DMS 273 treated with DMSO at 0.1 percent for 48 hours (cell line): ENCODE results near the gene CUL2.
"Not testable (repeated sequence)": the region's sequence is repeated elsewhere in the genome, so short reads cannot be mapped to it uniquely, and the experiment has no call there.

Experiments
- DNase-seq: peaks from one replicate; lab custom pipeline; 2025; lab: John Stamatoyannopoulos, UW

Gene CUL2

DNA sequence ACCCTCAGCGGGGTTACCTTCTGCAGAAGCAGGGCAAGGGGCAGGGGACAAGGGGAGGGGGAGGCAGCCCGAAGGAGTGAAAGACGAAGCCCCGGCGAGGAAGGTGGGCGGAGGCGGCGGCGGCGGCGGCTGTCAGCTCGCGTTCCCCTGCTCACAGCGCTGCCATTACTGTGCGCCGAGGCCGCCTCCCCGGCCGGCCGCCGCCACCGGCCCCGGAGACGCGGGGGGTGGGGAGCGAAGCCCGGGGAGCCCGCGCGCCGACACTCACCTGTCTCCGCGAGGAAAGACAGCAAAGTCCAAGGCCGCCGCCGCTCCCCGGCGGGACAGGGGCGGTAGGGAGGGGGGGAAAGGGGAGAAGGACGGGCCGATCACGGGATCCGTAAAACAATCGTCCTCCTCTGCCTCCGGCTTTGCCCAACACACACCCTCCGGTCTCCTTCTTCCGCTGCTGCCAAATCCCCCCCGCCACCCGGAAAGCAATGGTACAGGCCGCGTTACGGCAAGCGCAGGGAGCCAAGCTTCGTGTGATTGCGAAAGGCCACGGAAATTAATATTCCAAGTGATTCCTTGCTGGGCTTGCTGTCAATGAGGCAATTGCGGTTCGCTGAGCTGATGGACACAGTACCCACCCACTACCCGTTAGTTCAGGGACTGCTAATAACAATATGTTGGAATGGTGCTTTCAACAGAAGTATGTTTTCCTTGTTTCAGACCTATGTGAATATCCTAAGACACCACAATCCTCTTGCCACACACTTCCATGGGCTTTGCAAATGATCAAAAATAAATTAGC is at the start of gene CUL2:
Gene CUL2 (minus strand): TSS at position 180 of the 793 bp plus-strand sequence. CDS start 19,024 bp downstream, outside the sequence.
- peak; percentile 77 for DNase-seq

DNA sequence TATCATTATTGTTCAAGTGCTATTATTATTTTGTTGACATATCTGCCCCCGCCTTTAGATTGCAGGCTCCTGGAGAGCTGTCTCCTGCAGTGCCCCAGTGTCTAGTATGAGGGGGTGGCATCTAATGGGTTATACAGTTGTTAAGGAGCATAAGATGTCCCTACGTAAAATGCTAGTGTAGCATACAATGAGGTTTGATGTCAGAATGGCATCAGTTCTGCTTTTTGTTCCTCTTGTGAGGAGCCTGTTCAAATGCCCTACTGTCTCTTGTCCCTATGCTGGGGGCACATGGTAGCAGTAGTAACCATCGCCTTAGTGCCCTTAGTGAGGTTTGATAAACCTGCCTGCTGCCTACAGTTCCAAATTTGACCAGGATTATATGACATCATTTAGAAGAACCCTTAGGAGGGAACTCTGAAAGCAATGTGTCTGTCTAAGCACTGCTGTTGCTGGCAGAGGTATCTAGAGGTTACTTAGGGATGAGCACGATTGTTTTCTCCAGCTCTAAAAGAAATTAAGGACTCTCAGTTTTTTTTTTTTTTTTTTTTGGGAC is 46.2 kb upstream of the CUL2 start:
- no peak for DNase-seq

DNA sequence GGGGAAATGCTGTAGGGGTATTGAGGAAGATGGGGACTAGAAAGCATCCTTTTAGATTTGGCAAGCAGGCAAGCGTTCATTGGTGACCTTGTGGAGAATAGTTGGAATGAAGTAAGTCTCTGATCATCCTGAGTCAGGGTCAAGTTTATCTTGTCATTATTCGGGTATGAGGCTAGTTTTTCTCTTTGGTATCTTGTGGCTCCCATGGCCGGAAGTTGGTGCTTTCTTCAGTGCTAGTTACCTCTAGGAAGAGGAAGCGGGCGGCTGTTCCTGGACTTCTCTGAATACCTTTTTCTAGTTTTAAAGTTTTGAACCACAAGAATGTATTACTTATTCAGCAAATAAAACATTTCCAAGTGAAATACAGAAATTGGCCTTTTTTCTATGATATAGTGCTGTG is 45.7 kb upstream of the CUL2 start:
- DNase-seq = no peak

DNA sequence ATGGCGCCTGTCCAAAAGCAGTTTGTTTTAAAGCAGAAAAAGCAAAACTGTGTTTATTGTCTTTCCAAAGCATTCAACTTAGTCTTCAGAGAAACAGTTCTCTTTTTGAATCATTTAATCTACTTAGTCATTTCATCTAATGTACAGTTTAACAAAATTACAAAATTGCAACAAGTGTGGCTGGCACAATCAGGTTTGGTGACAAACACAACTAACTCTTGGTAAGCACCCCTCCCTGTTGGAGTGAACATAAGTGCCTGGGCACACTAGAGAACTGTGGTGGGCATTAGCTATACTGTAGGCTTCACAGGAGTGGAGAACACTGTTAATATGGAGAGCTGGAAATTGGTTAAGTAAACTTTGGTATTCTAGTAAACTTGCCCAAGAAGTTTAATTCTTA is 43.4 kb upstream of the CUL2 start:
- no peak for DNase-seq

DNA sequence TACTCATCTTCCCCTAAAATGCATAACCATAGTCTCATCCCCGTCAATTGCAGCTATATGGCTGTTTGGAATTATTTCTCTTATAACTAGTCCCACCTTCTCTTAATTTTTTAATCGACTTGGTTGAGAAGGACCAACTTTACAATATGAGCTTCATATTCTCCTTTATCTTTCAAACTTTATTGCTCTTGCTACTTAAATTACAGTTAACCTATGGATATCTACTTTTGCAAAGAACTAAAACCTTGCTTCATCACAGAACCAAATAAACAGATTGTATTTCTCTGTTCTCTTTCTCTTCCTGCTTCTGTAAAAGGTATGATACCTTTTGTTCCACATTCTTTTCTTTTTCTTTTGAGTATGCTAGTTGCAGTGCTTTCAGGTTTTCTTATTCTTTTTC is 42.6 kb upstream of the CUL2 start:
- no peak for DNase-seq

DNA sequence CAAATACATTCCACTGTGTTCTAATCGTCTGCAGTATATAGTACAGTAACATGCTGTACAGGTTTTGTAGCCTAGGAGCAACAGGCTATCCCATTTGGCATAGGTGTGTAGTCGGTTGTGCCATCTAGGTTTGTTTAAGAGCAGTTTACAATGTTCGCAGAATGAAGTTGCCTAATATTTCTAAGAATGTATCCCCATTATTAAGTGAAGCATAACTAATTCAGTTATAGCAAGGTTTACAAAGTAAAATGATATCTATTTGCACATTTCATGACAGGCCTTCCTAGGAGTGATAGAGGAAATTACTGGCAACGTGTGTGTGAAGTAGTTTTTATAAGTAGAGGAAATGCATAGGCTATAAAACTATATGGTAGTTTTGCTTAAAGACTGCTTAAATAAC is 40.5 kb upstream of the CUL2 start:
- no peak for DNase-seq

DNA sequence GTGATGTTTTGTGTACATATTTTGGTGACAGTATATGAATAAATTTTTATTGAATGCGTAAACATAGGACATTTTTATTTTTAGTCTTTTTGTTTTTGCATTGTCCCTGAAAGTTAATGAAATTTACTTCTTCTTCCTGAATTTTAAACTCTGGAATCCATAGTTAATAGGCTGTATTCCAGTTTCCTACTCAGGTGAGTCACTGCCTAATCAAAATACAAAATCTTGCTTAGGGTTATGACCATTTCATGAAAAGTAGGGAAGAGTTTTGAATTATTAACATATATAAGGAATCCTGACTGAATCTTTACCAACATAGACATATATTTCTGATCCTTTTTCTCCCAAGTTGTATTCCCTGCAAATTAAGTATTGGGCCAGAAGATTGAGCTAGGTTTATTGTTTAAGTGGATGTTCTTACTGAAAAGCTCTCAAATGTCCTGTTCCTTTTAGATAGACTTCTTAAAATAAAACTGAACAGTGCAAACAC is 39.1 kb upstream of the CUL2 start:
- no peak for DNase-seq

DNA sequence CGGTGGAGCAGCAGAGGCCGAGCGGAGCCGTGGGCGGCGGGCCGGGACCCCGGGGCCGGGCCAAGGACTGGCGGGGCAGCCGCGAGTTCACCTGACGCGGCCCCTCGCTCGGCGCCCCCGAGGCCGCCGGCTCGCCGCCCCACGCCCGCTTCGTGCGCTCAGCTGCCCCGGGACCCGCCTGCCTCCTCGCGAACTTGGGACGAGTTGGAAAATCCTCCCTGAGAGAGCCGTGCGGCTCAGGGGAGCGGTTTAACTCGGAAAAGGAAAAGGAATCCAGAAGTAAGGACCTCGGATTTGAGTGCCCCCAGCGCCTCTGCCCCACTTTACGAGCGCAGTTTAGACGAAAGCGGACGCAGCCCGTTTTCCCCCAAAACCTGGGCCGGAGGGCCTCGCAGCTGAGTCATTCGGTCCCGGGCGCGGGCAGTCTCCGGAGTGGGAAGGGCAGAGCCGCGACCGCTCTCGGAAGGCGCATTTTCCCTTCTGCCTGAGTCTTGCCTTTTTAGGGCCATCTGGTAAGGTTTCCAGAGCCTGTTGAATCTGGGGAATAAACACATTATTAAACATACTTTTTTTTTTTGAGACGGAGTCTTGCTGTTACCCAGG is 37.2 kb upstream of the CUL2 start:
- no peak for DNase-seq

DNA sequence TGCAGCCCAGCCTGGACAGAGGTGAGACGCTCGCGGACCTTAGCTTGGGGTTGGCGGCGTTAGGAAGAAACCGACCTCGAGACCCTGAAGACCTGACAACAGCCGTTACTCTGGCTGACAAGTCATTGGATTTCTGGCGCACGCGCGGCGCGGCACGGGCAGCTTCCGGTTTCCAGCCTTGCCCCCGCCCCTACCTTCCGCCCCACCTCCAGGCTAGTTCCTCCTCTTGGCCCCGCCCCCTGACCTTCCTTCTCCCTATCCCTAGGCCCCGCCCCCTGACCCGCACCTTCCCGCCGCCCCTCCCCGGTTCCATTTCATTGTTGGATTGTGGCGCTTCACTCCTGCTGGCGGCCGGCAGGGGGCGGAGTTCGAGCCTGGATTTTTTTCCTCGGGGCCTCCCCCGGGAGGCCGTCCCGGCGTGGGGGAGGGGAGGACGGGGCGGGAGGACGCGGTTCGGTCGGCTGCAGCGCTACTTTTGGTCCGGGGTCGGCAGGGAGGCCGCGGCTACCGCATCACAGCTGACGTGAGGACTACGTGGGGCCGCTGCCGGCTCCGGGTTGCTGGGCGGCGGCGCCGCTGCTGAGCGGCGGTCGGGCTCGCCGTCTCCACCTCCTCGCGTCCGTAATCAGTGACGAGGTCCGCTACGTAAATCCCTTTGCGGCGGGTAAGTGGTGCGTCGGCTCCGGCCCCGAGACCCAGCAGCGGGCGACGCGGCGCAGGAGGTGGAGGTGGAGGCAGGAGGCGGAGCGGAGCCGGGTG is 36.6 kb upstream of the CUL2 start, which contains the start of gene CREM:
Gene CREM (plus strand): TSS at position 317 of the 759 bp plus-strand sequence. CDS start 10,990 bp downstream, outside the sequence.
- DNase-seq = peak; percentile 78

DNA sequence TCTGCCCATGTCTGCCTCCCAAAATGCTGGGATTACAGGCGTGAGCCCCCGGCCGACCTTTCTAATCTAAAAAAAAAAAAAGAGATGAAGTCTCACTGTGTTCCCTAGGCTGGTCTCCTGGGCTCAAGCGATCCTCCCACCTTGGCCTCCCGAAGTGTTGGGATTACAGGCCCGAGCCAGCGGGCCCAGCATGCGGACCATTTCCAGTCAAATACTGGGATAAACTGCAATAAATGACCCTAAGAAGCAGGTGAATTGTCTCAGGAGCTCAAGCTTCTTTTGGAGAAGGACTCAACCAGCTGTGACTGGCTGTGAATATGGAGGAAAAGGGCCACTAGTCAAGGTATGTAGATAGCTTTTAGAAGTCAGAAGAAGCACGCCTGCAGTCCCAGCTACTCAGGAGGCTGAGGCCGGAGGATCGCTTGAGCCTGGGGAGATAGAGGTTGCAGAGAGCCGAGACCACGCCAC is 36.0 kb upstream of the CUL2 start:
- DNase-seq = no peak

DNA sequence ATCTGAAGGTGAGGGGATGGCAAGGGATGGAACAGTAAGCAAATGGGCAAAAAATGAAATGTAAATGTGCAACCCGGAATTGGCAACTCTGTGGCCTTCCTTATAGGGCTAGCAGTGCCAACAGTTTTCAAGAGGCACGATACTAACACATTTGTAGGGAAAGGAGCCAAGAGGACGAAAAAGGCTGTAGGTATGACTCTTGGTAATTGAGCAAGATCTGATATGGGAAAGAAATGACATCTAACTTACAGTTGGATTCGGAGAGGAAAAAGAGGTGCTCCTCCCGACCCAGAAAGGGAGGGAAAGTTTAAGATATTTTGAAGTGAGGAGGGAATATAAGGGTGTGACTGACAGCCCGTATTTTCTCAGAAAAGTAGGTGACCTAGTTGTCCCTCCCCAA is 34.4 kb upstream of the CUL2 start:
- no peak for DNase-seq

DNA sequence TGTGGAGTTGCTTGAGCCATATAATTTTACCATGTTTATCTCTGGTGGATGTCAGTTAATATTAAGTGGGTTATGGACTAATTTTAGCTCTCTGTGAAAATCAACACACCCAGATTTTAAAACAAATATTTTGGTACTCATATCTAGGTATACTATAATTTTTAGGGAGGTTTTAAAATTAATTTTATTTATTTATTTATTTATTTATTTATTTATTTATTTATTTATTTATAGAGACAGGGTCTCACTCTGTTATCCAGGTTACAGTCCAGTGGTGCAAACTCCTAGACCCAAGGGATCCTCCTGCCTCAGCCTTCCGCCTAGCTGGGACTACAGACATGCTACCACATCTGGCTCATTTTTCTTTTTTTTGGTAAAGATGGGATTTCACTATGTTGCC is 29.2 kb upstream of the CUL2 start:
- no peak for DNase-seq

DNA sequence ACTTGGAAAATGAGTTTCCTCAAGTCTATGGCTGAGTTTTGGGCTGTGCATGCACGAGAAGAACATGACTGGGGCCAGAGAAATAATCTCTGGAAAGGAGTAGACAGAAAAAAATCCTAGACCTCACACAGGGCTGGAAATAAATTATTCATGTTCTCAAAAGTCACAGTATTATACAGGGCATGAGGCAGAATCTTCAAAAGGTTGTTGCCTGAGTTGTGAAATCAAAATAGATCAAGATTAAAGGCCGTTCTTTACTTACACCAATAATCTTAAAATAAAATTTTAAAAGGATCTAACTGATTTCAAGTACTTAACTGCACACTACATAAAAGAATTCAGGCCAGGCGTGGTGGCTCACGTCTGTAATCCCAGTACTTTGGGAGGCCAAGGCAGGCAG is 22.4 kb upstream of the CUL2 start:
- DNase-seq = no peak

DNA sequence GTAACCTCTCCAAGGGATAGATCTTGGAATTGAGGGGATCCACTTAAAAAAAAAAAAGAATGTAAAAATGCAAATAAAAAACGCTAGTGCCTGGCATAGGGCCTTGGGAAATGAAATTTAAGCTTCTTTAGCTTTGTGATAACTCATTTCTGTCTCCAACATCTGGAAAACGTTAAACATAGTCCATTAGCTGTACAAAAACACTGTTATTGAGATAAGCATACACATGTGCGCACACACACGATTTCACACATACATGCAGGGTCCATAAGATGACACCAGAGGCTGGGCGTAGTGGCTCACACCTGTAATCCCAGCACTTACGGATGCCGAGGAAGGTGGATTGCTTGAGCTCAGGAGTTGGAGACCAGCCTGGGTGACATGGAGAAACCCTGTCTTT is 13.7 kb upstream of the CUL2 start:
- no peak for DNase-seq

DNA sequence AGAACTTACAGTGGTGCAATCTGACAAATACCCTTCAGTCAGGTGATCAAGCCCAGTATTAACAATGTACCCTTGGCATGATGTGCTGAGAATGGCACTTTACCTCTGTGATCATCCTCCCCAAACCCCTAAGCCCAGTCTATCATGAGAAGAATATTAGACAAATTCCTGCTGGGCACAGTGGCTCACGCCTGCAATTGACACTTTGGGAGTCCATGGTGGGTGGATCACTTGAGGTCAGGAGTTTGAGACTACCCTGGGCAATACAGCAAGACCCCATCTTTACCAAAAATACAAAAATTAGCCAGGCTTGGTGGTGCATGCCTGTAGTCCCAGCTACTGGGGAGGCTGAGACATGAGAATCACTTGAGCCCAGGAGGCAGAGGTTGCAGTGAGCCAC is 7.4 kb upstream of the CUL2 start:
- DNase-seq = no peak

DNA sequence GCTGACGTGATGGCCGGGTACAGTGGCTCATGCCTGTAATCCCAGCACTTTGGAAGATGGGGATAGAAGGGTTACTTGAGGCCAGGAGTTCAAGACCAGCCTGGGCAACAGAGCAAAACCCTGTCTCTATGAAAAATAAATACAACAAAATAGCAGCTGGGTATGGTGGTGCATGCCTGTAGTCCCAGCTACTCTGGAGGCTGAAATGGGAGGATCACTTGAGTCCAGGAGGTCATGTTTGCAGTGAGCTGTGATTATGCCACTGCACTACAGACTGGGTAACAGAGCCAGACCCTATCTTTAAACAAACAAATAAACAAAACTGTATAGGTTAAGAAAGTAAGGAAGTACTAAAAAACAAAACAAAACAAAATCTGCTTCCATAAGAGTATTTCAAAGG is 6.2 kb upstream of the CUL2 start:
- no peak for DNase-seq

DNA sequence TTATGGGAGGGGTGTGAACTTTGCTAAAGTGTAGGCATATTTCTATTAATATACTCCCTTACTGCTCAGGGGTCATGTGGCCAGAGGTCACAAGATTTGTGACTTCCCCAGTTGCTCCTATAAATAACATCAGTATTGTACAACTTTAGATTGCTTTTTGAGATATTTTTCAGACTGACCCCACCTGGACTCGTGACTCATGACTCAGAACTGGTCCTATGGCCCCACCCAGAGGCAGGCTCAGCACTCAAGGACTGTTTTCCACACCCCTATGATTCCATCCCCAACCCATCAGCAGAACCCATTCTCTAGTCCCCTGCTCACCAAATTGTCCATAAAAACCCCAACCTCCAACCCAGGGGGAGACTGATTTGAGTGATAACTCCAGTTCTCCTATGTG is 2.7 kb upstream of the CUL2 start:
- no peak for DNase-seq

DNA sequence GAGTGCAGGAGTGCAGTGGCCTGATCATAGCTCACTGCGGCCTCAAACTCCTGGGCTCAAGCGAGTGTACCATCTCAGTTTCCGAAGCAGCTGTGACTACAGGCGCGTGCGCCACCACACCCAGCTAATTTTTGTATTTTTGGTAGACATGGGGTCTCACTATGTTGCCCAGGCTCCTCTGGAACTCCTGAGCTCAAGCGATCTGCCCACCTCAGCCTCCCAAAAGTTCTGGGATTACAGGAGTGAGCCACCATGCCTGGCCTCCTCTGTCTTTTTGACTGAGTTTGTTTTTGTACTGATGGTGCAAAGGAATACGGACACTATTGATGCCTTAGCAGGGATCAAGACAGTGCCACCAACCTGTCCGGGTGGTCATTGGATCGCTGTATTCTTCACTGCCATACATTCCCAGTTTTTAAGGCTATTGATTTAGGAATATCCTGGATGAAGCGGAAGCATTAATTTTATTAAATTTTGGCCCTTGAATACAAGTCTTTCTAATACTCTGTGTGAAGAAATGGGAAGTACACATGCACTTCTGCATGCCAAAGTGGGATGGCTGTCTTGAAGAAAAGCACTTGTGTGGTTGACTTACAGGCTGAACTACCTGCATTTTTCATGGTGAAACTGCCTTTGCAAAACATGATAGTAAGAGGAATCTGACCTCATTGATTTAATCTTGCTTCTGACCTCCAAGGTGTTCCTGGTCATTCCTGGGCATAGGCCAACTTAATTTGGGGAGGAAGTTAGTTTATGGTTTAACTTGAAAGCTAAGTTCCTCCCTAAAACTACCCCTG is 2.1 kb upstream of the CUL2 start:
- DNase-seq = no peak

DNA sequence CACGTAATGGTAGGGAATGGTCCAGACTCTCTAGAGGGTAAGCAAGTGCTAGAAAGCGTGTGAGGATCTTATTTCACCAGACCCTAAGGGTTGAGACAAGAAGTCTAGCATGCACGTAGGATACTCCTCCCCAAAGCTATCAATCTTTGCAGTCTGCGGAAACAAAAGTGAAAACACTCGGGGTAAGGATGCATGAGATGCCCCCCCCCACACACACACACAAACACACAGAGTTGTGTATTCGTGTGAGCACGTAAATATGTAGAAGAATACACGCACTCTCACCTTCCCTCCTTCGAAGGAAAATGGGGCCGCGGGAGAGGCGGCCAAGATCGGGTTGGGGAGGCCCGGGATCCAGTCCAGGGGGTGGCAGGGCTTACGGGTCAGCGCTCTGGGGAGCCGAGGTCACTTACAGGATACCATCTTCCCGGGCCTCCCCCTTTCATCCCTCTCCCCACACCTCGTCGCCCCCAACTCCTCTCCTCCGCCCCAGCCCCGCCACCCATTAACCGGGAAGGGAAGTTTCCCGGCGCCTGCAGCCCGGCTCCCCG is 455 bp downstream of the CUL2 start:
- DNase-seq = no peak

DNA sequence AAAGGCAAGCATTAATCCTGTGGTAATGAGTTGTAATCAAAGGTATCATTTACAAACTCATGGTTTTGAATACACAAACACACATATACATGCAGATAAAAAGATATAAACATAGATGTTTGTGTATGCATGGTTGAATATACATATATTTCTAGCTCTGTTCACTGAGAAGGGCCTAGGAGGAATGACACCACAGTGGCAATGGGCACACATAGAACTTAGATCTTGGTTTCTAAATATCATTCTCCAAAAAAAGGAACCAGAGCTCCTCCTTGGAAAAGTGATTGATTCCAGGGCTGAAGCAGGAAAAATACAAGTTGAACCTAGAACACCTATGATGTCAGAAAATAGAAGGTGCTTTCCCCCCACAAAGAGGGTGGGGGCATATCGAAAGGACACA is 6.9 kb downstream of the CUL2 start:
- DNase-seq = no peak

DNA sequence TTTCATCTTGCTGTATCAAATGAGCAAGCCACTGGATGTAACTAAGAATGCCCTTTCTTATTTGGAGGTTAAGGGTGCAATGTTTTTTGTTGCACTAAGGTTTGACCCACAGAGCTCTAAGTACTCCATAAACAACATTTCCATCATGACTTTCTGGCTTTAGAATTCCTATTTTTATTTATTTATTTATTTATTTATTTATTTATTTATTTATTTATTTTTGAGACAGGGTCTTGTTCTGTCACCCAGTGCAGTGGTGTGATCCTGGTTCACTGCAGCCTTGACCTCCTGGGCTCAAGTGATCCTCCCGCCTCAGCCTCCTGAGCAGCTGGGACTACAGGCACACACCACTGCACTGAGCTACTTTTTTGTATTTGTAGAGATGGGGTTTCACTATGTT is 9.9 kb downstream of the CUL2 start:
- DNase-seq = not testable (repeated sequence)
